Measurements from ENCODE around the gene AP3S2. TPM values are rescaled to one million over a fixed set of nuclear protein-coding genes. Genes with fewer than 3 reads are reported as not detected.

AP3S2 gene
- polyA plus RNA-seq, 1 donor (not counting 4 experiments of a cell fraction or from before 2014, with no cell fraction given) = 34.6 TPM

DNA sequence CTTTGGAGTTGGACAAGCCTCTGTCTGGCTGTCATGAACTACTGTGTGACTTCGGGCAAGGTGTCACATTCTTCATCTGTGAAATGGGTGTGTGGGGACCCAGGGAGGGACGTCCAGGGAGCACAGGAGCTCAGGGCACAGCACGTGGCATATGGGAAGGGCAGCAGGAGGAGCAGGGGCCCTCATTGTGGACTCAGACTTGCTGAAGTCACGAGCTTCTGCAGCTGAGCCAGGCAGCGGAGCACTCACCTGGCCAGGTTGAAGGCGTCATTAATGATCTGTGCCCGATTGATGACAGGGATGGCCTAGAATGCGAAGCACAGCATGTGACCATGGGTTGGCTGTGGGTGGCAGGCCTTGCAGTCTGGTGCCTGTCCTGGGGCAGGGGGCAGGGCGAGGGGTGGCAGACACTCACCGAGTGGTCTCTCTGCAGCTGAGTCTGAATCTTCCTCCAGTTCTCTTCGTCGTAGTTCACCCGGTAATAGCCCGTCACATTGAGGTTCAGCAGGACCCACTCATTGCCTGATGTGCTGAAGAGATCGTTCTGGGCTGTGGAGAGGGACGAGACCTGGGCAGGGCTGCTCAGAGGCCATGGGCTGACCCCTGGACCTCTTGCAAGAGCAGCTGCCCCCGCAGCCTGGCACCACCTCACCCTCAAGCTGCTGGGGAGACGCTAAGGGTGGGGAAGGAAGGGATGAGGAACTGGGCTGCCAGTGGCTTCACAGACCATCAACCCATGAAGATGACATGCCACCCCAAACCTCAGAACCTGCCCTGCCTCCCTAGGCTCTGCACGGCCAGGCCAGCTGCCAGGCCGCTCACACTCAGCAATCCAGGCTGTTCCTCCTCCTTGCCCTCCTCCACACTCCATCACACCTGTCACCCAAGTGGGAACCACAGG lies 94.5 kb downstream of the AP3S2 start:
- no peak overlapping the region for H3K4me2 ChIP-seq (ENCODE audit: control insufficient read depth, extremely low read depth, insufficient read depth, low read depth, low read length)
- H3K9ac ChIP-seq (ENCODE audit: control insufficient read depth, extremely low read depth, insufficient read depth, low read length) = no peak overlapping the region
- no peaks in the 10 kb centered on the region for H3K9me3 ChIP-seq (ENCODE audit: control insufficient read depth, low read depth, low read length)
- no peak overlapping the region for H2AFZ ChIP-seq (ENCODE audit: control insufficient read depth, low read length)
- H3K36me3 ChIP-seq (ENCODE audit: control insufficient read depth in 2 of 2, extremely low read depth in 1 of 2, insufficient read depth in 2 of 2, low read length in 2 of 2) = no peaks in the 10 kb centered on the region
- H3K4me1 ChIP-seq (ENCODE audit: control insufficient read depth, extremely low read depth, insufficient read depth, low read length) = no peaks in the 10 kb centered on the region
- H3K4me3 ChIP-seq (ENCODE audit: control insufficient read depth in 2 of 3, extremely low read depth in 1 of 3, insufficient read depth in 2 of 3, low read depth in 1 of 3, low read length in 3 of 3) = no peak overlapping the region
- no peaks in the 10 kb centered on the region for H3K27me3 ChIP-seq (ENCODE audit: control insufficient read depth, extremely low read depth, insufficient read depth, low read length)
- DNase-seq (ENCODE audit: low read depth, low spot score) = no peak
- FAIRE-seq = no peak
- TF ChIP-seq, protein P1, sequence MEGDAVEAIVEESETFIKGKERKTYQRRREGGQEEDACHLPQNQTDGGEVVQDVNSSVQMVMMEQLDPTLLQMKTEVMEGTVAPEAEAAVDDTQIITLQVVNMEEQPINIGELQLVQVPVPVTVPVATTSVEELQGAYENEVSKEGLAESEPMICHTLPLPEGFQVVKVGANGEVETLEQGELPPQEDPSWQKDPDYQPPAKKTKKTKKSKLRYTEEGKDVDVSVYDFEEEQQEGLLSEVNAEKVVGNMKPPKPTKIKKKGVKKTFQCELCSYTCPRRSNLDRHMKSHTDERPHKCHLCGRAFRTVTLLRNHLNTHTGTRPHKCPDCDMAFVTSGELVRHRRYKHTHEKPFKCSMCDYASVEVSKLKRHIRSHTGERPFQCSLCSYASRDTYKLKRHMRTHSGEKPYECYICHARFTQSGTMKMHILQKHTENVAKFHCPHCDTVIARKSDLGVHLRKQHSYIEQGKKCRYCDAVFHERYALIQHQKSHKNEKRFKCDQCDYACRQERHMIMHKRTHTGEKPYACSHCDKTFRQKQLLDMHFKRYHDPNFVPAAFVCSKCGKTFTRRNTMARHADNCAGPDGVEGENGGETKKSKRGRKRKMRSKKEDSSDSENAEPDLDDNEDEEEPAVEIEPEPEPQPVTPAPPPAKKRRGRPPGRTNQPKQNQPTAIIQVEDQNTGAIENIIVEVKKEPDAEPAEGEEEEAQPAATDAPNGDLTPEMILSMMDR (optimal IDR thresholded peaks at IDR 0.05 in 1 of 3, IDR thresholded peaks at IDR 0.05 in 1 of 3, conservative IDR thresholded peaks at IDR 0.05 in 1 of 3; ENCODE audit: extremely low read depth in 1 of 3, insufficient read depth in 2 of 3, low read length in 3 of 3) = no peak
- TF ChIP-seq EZH2 (IDR thresholded peaks at IDR 0.05; ENCODE audit: low read length) = no peak
- H3K9me1 ChIP-seq (ENCODE audit: control insufficient read depth, extremely low read depth, insufficient read depth, low read length) = no peaks in the 10 kb centered on the region
- no peak overlapping the region for H3K27ac ChIP-seq (ENCODE audit: control insufficient read depth, insufficient read depth, low read length)
- dilution Hi-C loops (cut with MboI; ENCODE audit: extremely low pct_ligation_motif_present, low sequenced_read_pairs) = no loop called here
- H3K79me2 ChIP-seq (ENCODE audit: control insufficient read depth, insufficient read depth, low read length) = no peaks in the 10 kb centered on the region
- H4K20me1 ChIP-seq (ENCODE audit: control insufficient read depth, extremely low read depth, insufficient read depth, low read length) = no peaks in the 10 kb centered on the region

DNA sequence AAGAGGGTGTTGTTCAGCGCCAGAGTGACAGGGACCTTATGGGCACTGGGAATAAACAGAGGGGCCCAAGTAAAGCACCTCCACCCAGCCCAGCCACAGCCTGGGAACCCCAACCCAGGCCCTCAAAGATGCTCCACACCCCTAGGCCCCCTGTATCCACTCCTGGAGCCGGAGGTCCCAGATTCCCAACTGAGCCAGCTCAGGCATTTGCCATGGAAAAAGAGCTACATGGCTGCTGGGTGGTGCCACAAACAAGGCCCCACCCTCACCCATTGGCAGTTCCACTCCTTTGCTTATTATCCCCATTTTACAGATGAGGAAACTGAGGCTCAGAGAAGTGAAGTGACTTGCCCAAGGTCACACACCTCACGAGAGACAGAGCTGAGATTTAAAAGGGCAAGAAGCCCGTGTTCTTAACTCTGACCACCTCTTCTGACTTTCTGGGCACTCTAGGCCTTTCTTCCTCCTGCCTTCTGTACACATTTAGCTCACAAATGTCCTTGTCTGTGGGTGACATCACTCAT lies 96.1 kb downstream of the AP3S2 start:
- dilution Hi-C loops (cut with MboI; ENCODE audit: extremely low pct_ligation_motif_present, low sequenced_read_pairs) = no loop called here
- Histone ChIP-seq H3K9me3 (ENCODE audit: control insufficient read depth, low read depth, low read length) (no peaks in the 10 kb centered on the region), H4K20me1 (ENCODE audit: control insufficient read depth, extremely low read depth, insufficient read depth, low read length) (no peaks in the 10 kb centered on the region), H3K79me2 (ENCODE audit: control insufficient read depth, insufficient read depth, low read length) (no peaks in the 10 kb centered on the region), H3K9ac (ENCODE audit: control insufficient read depth, extremely low read depth, insufficient read depth, low read length) (no peak overlapping the region), H3K4me1 (ENCODE audit: control insufficient read depth, extremely low read depth, insufficient read depth, low read length) (no peaks in the 10 kb centered on the region), H3K27me3 (ENCODE audit: control insufficient read depth, extremely low read depth, insufficient read depth, low read length) (no peaks in the 10 kb centered on the region), H3K9me1 (ENCODE audit: control insufficient read depth, extremely low read depth, insufficient read depth, low read length) (no peaks in the 10 kb centered on the region), H2AFZ (ENCODE audit: control insufficient read depth, low read length) (no peak overlapping the region), H3K36me3 (ENCODE audit: control insufficient read depth in 2 of 2, extremely low read depth in 1 of 2, insufficient read depth in 2 of 2, low read length in 2 of 2) (no peaks in the 10 kb centered on the region), H3K4me2 (ENCODE audit: control insufficient read depth, extremely low read depth, insufficient read depth, low read depth, low read length) (no peak overlapping the region), H3K4me3 (ENCODE audit: control insufficient read depth in 2 of 3, extremely low read depth in 1 of 3, insufficient read depth in 2 of 3, low read depth in 1 of 3, low read length in 3 of 3) (no peak overlapping the region), H3K27ac (ENCODE audit: control insufficient read depth, insufficient read depth, low read length) (no peak overlapping the region)
- no peak for FAIRE-seq
- TF ChIP-seq, protein P1 (optimal IDR thresholded peaks at IDR 0.05 in 1 of 3, IDR thresholded peaks at IDR 0.05 in 1 of 3, conservative IDR thresholded peaks at IDR 0.05 in 1 of 3; ENCODE audit: extremely low read depth in 1 of 3, insufficient read depth in 2 of 3, low read length in 3 of 3) = no peak
- no peak for TF ChIP-seq EZH2 (IDR thresholded peaks at IDR 0.05; ENCODE audit: low read length)
- DNase-seq (ENCODE audit: low read depth, low spot score) = no peak
